ENCODE results near the gene OPCML. TPM values are rescaled to one million over a fixed set of nuclear protein-coding genes. Genes with fewer than 3 reads are reported as not detected.

Gene OPCML
- polyA plus RNA-seq, 1 donor (not counting 4 experiments of a cell fraction or from before 2014, with no cell fraction given): 0.04 TPM

DNA sequence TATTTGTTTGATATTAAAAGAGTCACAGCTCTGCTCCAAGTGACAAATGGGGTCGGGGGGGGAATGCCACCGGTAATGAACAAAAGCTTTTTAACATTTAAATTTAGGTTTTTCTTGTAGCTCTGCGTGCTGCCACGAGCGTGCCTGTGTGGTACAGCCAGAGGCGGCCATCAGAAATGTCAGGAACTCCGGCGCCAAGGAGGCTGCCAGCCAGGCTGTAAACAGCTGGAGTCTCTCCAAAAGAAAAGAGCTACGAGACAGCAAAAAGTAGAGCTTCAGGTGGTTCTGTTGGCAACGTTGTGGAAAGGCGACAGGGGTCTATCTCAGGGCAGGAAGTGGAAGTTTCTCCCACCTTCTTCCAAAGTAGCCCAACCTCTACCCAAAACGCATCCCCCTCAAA is 532.8 kb downstream of the OPCML start:
- no peak for FAIRE-seq

DNA sequence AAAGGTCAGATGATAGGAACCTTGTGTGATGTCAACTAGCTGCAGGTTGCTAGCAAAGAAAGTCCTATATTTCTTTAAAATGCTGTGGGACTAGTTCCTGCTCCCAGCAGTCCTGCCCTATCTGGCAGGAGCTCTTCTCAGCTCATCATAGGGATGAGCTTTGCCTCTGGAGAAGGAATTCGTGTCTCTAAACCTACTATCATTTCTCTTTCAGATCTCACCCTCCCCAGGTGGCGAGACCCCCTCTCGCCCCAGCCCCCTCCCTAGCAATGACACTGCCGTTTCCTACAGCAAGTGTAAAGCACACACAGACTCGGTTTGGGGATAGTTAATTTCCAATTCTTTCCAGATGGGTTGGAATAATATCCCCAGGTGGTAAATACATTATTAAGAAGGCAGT is 533.3 kb downstream of the OPCML start:
- H4K20me1 ChIP-seq (ENCODE audit: control insufficient read depth, extremely low read depth, insufficient read depth, low read length): no peaks in the 10 kb centered on the region
- H3K4me2 ChIP-seq (ENCODE audit: control insufficient read depth, extremely low read depth, insufficient read depth, low read depth, low read length): no peak overlapping the region
- DNase-seq (ENCODE audit: low read depth, low spot score): no peak
- TF ChIP-seq EZH2 (IDR thresholded peaks at IDR 0.05; ENCODE audit: low read length): no peak
- TF ChIP-seq, protein P1, sequence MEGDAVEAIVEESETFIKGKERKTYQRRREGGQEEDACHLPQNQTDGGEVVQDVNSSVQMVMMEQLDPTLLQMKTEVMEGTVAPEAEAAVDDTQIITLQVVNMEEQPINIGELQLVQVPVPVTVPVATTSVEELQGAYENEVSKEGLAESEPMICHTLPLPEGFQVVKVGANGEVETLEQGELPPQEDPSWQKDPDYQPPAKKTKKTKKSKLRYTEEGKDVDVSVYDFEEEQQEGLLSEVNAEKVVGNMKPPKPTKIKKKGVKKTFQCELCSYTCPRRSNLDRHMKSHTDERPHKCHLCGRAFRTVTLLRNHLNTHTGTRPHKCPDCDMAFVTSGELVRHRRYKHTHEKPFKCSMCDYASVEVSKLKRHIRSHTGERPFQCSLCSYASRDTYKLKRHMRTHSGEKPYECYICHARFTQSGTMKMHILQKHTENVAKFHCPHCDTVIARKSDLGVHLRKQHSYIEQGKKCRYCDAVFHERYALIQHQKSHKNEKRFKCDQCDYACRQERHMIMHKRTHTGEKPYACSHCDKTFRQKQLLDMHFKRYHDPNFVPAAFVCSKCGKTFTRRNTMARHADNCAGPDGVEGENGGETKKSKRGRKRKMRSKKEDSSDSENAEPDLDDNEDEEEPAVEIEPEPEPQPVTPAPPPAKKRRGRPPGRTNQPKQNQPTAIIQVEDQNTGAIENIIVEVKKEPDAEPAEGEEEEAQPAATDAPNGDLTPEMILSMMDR (optimal IDR thresholded peaks at IDR 0.05 in 1 of 3, IDR thresholded peaks at IDR 0.05 in 1 of 3, conservative IDR thresholded peaks at IDR 0.05 in 1 of 3; ENCODE audit: extremely low read depth in 1 of 3, insufficient read depth in 2 of 3, low read length in 3 of 3): no peak
- no peak overlapping the region for H3K9ac ChIP-seq (ENCODE audit: control insufficient read depth, extremely low read depth, insufficient read depth, low read length)
- H2AFZ ChIP-seq (ENCODE audit: control insufficient read depth, low read length): no peak overlapping the region
- dilution Hi-C loops (cut with MboI; ENCODE audit: extremely low pct_ligation_motif_present, low sequenced_read_pairs): no loop called here
- H3K79me2 ChIP-seq (ENCODE audit: control insufficient read depth, insufficient read depth, low read length): no peaks in the 10 kb centered on the region
- no peaks in the 10 kb centered on the region for H3K4me1 ChIP-seq (ENCODE audit: control insufficient read depth, extremely low read depth, insufficient read depth, low read length)
- H3K9me1 ChIP-seq (ENCODE audit: control insufficient read depth, extremely low read depth, insufficient read depth, low read length): no peaks in the 10 kb centered on the region
- peaks cover 3% of the 10 kb centered on the region for H3K9me3 ChIP-seq (ENCODE audit: control insufficient read depth, low read depth, low read length)
- H3K27me3 ChIP-seq (ENCODE audit: control insufficient read depth, extremely low read depth, insufficient read depth, low read length): peaks cover 6% of the 10 kb centered on the region
- FAIRE-seq: no peak
- no peak overlapping the region for H3K4me3 ChIP-seq (ENCODE audit: control insufficient read depth in 2 of 3, extremely low read depth in 1 of 3, insufficient read depth in 2 of 3, low read depth in 1 of 3, low read length in 3 of 3)
- H3K27ac ChIP-seq (ENCODE audit: control insufficient read depth, insufficient read depth, low read length): no peak overlapping the region
- H3K36me3 ChIP-seq (ENCODE audit: control insufficient read depth in 2 of 2, extremely low read depth in 1 of 2, insufficient read depth in 2 of 2, low read length in 2 of 2): no peaks in the 10 kb centered on the region

More for the DNA sequence above, 532.8 kb downstream of the OPCML start:
- Histone ChIP-seq H3K27me3 (ENCODE audit: control insufficient read depth, extremely low read depth, insufficient read depth, low read length) (peaks cover 2% of the 10 kb centered on the region), H3K79me2 (ENCODE audit: control insufficient read depth, insufficient read depth, low read length) (no peaks in the 10 kb centered on the region), H3K4me1 (ENCODE audit: control insufficient read depth, extremely low read depth, insufficient read depth, low read length) (no peaks in the 10 kb centered on the region), H3K4me3 (ENCODE audit: control insufficient read depth in 2 of 3, extremely low read depth in 1 of 3, insufficient read depth in 2 of 3, low read depth in 1 of 3, low read length in 3 of 3) (no peak overlapping the region), H3K36me3 (ENCODE audit: control insufficient read depth in 2 of 2, extremely low read depth in 1 of 2, insufficient read depth in 2 of 2, low read length in 2 of 2) (no peaks in the 10 kb centered on the region), H3K9ac (ENCODE audit: control insufficient read depth, extremely low read depth, insufficient read depth, low read length) (no peak overlapping the region), H3K27ac (ENCODE audit: control insufficient read depth, insufficient read depth, low read length) (no peak overlapping the region), H2AFZ (ENCODE audit: control insufficient read depth, low read length) (no peak overlapping the region), H4K20me1 (ENCODE audit: control insufficient read depth, extremely low read depth, insufficient read depth, low read length) (no peaks in the 10 kb centered on the region), H3K9me1 (ENCODE audit: control insufficient read depth, extremely low read depth, insufficient read depth, low read length) (no peaks in the 10 kb centered on the region), H3K9me3 (ENCODE audit: control insufficient read depth, low read depth, low read length) (peaks cover 6% of the 10 kb centered on the region), H3K4me2 (ENCODE audit: control insufficient read depth, extremely low read depth, insufficient read depth, low read depth, low read length) (no peak overlapping the region)
- dilution Hi-C loops (cut with MboI; ENCODE audit: extremely low pct_ligation_motif_present, low sequenced_read_pairs): no loop called here
- TF ChIP-seq, protein P1 (optimal IDR thresholded peaks at IDR 0.05 in 1 of 3, IDR thresholded peaks at IDR 0.05 in 1 of 3, conservative IDR thresholded peaks at IDR 0.05 in 1 of 3; ENCODE audit: extremely low read depth in 1 of 3, insufficient read depth in 2 of 3, low read length in 3 of 3): no peak
- TF ChIP-seq EZH2 (IDR thresholded peaks at IDR 0.05; ENCODE audit: low read length): no peak
- no peak for DNase-seq (ENCODE audit: low read depth, low spot score)

Data from keratinocyte (primary cell).